Activated CD4-positive, alpha-beta T cell treated with anti-CD3 and anti-CD28 coated beads, Interleukin-2, amount 10 ng/mL, durations not matched to agents 7 days and 5 days (primary cell): Measurements from ENCODE around the gene LRRC7. TPM values are rescaled to one million over a fixed set of nuclear protein-coding genes. Genes with fewer than 3 reads are reported as not detected.

Experiments
- CTCF ChIA-PET: fragments of 350-600 bp; sonication (Branson Sonifier 250); formaldehyde crosslinking; loops from one replicate; lab custom pipeline; 2021; ENCODE audit warnings: antibody characterized with exemption; lab: Charles Lee
- POLR2A ChIA-PET: fragments of 350-600 bp; sonication (Branson Sonifier 250); formaldehyde crosslinking; loops from one replicate; lab custom pipeline; 2021; ENCODE audit warnings: antibody characterized with exemption; lab: Charles Lee
- DNase-seq: peaks from one replicate; pipeline ENCODE4 v3.0.0-alpha.2; 2020
- H3K27ac Mint-ChIP-seq: one replicate; pipeline ENCODE4 v1.8.0; 2021; ENCODE audit warnings: mild to moderate bottlenecking, moderate library complexity, mixed read lengths
- H3K27me3 Mint-ChIP-seq: one replicate; pipeline ENCODE4 v1.8.0; 2021; ENCODE audit warnings: mixed read lengths
- H3K36me3 Mint-ChIP-seq: one replicate; pipeline ENCODE4 v1.8.0; 2021; ENCODE audit warnings: low read depth, mixed read lengths
- H3K4me1 Mint-ChIP-seq: one replicate; pipeline ENCODE4 v1.8.0; 2021; ENCODE audit warnings: mixed read lengths
- H3K4me3 Mint-ChIP-seq: one replicate; pipeline ENCODE4 v1.8.0; 2021; ENCODE audit warnings: mild to moderate bottlenecking, moderate library complexity, mixed read lengths
- H3K9me3 Mint-ChIP-seq: one replicate; pipeline ENCODE4 v1.8.0; 2021; ENCODE audit warnings: mixed read lengths
- total RNA-seq, 2 experiments: library from RNA; stranded (reverse); gene quantifications; one replicate each; pipeline ENCODE4 v1.2.3, GENCODE V29; 2021

Gene LRRC7
- total RNA-seq, 2 experiments from 2014 or later = not detected

DNA sequence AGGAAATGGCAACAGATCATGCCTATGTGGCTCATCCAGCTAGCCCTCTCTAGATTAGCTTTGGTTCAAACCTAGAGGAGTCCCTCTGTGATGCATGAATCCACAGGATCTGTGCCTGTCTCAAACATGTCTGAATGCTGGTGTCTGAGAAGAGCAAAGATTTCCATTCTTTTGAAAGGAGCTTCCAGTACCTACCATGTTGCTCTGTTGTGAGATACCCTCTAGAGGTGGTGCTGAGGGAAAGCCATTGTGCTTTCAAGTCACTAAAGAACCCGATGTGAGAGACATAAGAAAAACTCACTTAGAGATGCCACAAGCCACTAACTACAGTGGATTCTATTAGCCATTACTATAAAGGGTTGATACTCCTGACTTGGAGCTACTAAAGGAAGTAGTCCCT lies 534.1 kb downstream of the LRRC7 start:
- Mint-ChIP-seq H3K4me3 (no peak overlapping the region), H3K9me3 (no peaks in the 10 kb centered on the region), H3K36me3 (no peaks in the 10 kb centered on the region), H3K27ac (no peak overlapping the region), H3K4me1 (no peaks in the 10 kb centered on the region), H3K27me3 (peaks cover 2% of the 10 kb centered on the region)
- no peak for DNase-seq
- POLR2A ChIA-PET = no interaction called here
- CTCF ChIA-PET = no interaction called here

DNA sequence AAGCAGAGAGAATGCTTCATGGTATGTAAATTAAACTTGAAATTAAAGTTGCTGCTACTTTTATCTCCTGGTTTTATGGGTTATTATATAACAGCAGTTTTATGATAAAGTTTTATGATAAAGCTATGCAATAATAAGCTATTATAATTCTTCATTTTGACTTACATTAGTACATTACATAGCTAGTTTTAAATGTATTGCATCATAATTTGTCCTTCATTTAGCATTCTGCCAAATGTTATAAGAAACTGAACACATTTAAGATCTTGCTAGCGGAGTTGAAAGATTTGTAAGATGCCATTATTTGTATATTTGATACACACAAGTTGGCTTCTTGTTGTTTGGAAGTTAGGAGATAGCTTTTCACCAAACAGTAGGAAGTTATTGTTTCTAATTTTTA lies 536.0 kb downstream of the LRRC7 start:
- H3K27ac Mint-ChIP-seq = no peak overlapping the region
- no peaks in the 10 kb centered on the region for H3K4me1 Mint-ChIP-seq
- H3K9me3 Mint-ChIP-seq = no peaks in the 10 kb centered on the region
- CTCF ChIA-PET = no interaction called here
- DNase-seq = no peak
- peaks cover 2% of the 10 kb centered on the region for H3K27me3 Mint-ChIP-seq
- POLR2A ChIA-PET = no interaction called here
- no peaks in the 10 kb centered on the region for H3K36me3 Mint-ChIP-seq
- no peak overlapping the region for H3K4me3 Mint-ChIP-seq

DNA sequence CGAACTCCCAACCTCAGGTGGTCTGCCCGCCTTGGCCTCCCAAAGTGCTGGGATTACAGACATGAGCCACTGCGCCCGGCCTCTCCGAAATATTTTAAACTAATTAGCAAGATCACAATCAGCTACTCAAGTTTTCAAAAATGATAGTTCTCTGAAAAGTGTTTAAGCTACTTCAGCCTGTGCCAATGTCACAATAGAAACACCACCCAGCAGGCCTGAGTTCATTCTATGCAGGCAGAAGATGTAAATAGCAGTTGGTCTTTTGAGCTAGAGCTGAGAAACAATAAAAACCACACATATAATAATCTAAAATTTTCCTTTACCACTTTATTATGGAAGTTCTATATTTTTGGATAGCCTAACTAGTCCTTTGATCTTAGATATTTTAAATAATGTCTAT lies 541.5 kb downstream of the LRRC7 start:
- POLR2A ChIA-PET = no interaction called here
- DNase-seq = no peak
- no peaks in the 10 kb centered on the region for H3K4me1 Mint-ChIP-seq
- H3K27me3 Mint-ChIP-seq = peaks cover 7% of the 10 kb centered on the region
- H3K4me3 Mint-ChIP-seq = no peak overlapping the region
- CTCF ChIA-PET = no interaction called here
- no peaks in the 10 kb centered on the region for H3K36me3 Mint-ChIP-seq
- H3K27ac Mint-ChIP-seq = no peak overlapping the region
- no peaks in the 10 kb centered on the region for H3K9me3 Mint-ChIP-seq

DNA sequence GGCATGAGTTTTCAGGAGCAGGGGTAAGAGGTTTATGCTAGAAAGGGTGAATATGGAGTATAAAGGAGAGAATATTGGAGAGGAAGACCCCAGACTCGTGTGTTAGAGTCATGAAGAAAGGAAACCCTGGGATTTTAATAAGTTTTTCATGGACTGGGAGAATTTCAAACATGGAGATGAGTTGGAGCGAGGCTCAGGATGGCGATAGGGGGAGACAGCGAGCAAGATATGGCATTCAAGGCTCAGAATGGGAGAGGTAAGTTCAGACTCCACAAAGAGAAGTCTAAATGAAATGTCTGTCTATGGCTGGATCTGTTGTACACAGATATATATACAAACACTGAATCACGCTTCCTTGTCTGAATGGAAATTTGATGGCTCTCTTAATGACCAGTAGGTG lies 545.1 kb downstream of the LRRC7 start:
- POLR2A ChIA-PET = no interaction called here
- no peaks in the 10 kb centered on the region for H3K4me1 Mint-ChIP-seq
- H3K27ac Mint-ChIP-seq = no peak overlapping the region
- DNase-seq = no peak
- CTCF ChIA-PET = no interaction called here
- no peak overlapping the region for H3K4me3 Mint-ChIP-seq
- no peaks in the 10 kb centered on the region for H3K36me3 Mint-ChIP-seq
- H3K9me3 Mint-ChIP-seq = no peaks in the 10 kb centered on the region
- peaks cover 12% of the 10 kb centered on the region for H3K27me3 Mint-ChIP-seq

DNA sequence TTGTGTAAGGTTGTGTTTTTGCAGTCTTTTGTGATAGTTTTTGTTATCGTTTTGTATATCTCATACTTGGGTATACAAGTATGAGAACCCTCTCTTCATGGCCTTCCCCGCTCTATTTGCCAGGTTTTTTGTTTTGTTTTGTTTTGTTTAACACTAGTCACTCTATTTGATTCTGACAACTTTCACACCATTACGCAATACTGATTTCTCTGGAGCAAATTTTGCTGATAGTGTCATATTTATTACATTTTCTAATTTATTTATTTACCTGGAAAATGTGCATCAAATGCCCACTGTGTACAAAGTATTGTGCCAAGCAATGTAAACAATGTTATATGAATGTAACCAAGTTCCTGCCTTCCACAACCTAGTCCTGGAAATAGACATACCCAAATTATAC lies 547.6 kb downstream of the LRRC7 start:
- Mint-ChIP-seq H3K4me3 (no peak overlapping the region), H3K9me3 (no peaks in the 10 kb centered on the region), H3K27ac (no peak overlapping the region), H3K27me3 (peaks cover 20% of the 10 kb centered on the region), H3K36me3 (no peaks in the 10 kb centered on the region), H3K4me1 (no peaks in the 10 kb centered on the region)
- POLR2A ChIA-PET = no interaction called here
- CTCF ChIA-PET = interaction anchor here (1.3 kb wide), 1 partner anchor 15 kb away, joined by 3 read pairs; no protein-coding TSS in a partner anchor
- DNase-seq = no peak

DNA sequence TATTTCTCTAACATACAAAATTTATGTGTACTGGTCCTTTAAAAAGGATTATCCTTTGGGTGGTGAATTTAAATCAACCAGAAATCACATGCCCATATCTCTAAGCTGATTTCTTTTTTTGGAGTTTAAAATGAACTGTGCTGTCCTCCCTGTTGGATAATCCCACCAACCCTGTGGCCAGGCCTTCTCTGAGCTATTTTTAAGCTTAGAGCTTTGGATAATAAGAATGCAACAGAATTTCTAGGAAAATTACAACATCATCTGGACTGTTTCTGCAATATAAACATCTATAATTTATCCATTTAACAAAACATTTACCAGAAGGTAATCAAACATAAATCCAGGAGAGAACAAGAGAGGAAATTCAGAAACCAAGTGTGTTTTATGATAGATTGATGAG lies 549.3 kb downstream of the LRRC7 start:
- ChIA-PET CTCF (interaction anchor here (0.6 kb wide), 1 partner anchor 889 kb away, joined by 3 read pairs; no protein-coding TSS in a partner anchor), POLR2A (no interaction called here)
- H3K36me3 Mint-ChIP-seq = no peaks in the 10 kb centered on the region
- peaks cover 25% of the 10 kb centered on the region for H3K27me3 Mint-ChIP-seq
- no peak for DNase-seq
- H3K4me1 Mint-ChIP-seq = no peaks in the 10 kb centered on the region
- H3K27ac Mint-ChIP-seq = no peak overlapping the region
- no peak overlapping the region for H3K4me3 Mint-ChIP-seq
- H3K9me3 Mint-ChIP-seq = no peaks in the 10 kb centered on the region

DNA sequence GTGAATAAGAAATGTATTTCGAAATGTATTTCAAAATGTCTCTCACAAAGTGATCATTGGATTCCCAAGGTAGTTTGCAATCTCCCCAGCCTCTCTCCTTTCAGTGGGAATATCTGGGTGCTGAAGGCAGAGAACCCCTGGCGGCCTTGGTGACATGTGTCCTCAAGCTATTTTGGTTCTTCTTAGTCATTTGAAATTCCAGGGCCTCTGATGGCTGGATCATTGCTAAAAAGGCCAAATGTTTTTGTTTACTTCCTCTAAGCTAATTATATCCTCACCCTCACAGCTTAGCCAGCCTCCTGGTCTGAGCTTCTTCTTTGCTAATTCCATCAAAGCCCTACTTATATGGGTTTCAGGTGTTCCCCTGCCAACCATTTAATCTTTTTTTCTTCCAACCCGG lies 566.4 kb downstream of the LRRC7 start:
- Mint-ChIP-seq H3K4me3 (no peak overlapping the region), H3K27me3 (peaks cover 20% of the 10 kb centered on the region), H3K9me3 (no peaks in the 10 kb centered on the region), H3K4me1 (peaks cover 5% of the 10 kb centered on the region), H3K36me3 (no peaks in the 10 kb centered on the region), H3K27ac (no peak overlapping the region)
- POLR2A ChIA-PET = no interaction called here
- no peak for DNase-seq
- CTCF ChIA-PET = interaction anchor here (0.6 to 0.8 kb wide), 3 partner anchors 9 to 75 kb away, joined by 3 read pairs; no protein-coding TSS in a partner anchor

DNA sequence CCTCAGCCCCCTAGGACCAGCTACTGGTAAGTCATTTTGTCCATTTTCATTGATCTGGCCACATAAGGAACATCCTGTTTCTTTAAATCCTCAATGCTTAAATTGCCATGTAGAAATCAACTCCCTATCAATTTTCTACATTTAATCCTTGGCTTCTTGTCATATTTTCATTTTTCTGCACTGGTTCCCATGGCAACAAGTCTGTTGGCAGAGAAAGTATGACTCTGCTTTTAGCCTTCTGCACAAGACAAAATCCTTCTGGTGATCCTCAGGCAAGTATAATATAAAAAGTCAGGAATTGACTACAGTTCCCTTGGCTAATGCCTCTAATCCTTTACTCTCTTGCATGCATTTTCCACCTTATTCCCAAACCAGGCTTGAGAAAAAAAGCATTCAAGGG lies 572.6 kb downstream of the LRRC7 start:
- no peak overlapping the region for H3K27ac Mint-ChIP-seq
- no peaks in the 10 kb centered on the region for H3K36me3 Mint-ChIP-seq
- H3K27me3 Mint-ChIP-seq = peaks cover 2% of the 10 kb centered on the region
- DNase-seq = no peak
- H3K4me1 Mint-ChIP-seq = no peaks in the 10 kb centered on the region
- POLR2A ChIA-PET = no interaction called here
- H3K4me3 Mint-ChIP-seq = no peak overlapping the region
- CTCF ChIA-PET = interaction anchor here (0.8 kb wide), 1 partner anchor 11 kb away, joined by 3 read pairs; no protein-coding TSS in a partner anchor
- H3K9me3 Mint-ChIP-seq = no peaks in the 10 kb centered on the region

DNA sequence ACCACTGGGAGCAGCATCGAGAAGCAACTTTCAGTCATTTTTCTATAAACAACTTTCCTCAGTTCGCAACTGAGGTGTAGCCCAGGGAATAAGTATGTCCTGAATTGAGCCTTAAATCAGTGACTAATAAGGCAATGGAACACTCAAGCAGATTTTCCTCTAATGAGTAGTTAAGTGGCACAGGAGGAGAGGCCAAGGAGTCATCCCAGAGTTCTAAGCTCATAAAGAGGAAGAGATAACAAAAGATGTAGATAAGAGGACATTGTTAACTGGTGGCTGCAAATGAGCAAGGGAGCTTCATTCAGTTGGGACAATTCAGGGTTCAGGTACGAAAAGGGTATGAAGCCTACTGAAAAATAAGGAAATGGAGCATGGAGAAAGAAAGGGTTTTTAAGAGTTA lies 573.2 kb downstream of the LRRC7 start:
- CTCF ChIA-PET = interaction anchor here (0.8 to 0.9 kb wide), 2 partner anchors 11 to 19 kb away, joined by 3 read pairs; no protein-coding TSS in a partner anchor
- POLR2A ChIA-PET = no interaction called here
- H3K27ac Mint-ChIP-seq = no peak overlapping the region
- no peaks in the 10 kb centered on the region for H3K27me3 Mint-ChIP-seq
- H3K4me3 Mint-ChIP-seq = no peak overlapping the region
- no peaks in the 10 kb centered on the region for H3K9me3 Mint-ChIP-seq
- no peaks in the 10 kb centered on the region for H3K4me1 Mint-ChIP-seq
- no peak for DNase-seq
- no peaks in the 10 kb centered on the region for H3K36me3 Mint-ChIP-seq

DNA sequence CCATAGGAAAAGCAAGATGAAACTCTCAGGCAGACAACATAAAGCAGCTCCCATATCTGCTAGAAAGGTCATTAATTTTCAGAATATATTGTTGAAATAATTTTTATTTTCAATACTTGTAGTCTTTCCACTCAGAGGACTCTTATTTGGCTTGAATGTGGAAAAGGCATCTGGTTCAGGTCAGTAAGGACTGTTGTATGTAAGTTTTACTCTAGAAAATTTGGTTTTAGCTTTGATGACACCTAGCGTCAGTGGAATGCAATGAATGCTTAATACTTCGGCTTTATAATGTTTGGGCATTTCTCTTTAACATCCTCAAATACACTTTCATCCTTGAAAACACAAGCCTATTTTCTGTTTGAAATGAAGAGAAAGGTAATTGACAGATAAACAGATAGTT lies 574.4 kb downstream of the LRRC7 start:
- Mint-ChIP-seq H3K4me1 (no peaks in the 10 kb centered on the region), H3K9me3 (no peaks in the 10 kb centered on the region), H3K4me3 (no peak overlapping the region), H3K27me3 (no peaks in the 10 kb centered on the region), H3K36me3 (no peaks in the 10 kb centered on the region), H3K27ac (no peak overlapping the region)
- POLR2A ChIA-PET = no interaction called here
- no peak for DNase-seq
- CTCF ChIA-PET = no interaction called here

DNA sequence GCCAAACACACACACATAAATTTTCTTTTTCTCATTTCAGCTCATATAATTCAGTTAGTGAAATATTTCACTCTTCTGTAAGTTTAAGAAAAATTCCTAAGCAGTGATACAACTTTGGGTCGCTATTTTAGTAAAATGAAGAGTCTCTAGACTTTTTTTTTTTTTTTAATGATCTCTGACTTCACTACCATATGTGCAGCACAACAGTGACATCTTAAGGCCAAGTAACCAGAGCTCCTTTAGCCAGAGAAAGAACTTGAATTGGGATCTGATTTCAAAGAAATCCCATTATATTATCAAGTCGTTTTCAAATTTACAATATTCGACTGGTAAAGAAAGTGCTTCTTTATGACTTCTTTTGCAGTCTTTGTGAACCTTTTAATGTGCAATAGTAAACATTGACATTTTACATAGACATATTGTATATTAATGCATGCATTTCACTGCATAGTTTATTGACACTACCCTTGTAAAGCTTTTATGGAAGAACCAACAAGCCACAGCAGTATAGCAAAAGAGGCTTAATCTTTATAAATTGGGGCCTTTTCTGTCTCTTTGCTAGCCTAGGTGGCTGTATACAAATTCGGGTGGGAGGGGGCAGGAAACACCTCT lies 575.4 kb downstream of the LRRC7 start:
- POLR2A ChIA-PET = no interaction called here
- H3K36me3 Mint-ChIP-seq = peaks cover 2% of the 10 kb centered on the region
- CTCF ChIA-PET = interaction anchor here (0.6 to 0.7 kb wide), 2 partner anchors 9 to 420 kb away, joined by 3 read pairs; no protein-coding TSS in a partner anchor
- no peak overlapping the region for H3K4me3 Mint-ChIP-seq
- H3K27ac Mint-ChIP-seq = no peak overlapping the region
- no peaks in the 10 kb centered on the region for H3K9me3 Mint-ChIP-seq
- no peaks in the 10 kb centered on the region for H3K4me1 Mint-ChIP-seq
- no peak for DNase-seq
- H3K27me3 Mint-ChIP-seq = no peaks in the 10 kb centered on the region

DNA sequence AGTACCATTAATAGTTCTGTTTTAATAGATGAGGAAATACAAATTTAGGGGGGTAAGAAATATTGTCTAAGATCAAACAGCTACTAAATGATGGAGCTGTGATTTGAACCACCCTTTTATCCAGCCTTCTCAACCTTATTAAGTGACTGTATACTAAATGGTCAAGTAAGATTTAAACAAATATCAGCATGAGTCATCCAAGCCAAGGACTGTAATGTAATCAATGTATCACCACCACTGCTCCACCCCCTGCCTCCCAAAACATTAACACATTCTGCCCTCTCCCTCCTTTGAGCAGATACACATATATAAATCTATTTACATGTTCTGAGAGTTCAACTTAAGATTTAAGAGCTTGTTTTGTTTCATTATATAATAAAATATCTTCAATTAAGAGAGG lies 578.8 kb downstream of the LRRC7 start:
- Mint-ChIP-seq H3K27ac (no peak overlapping the region), H3K4me3 (no peak overlapping the region), H3K4me1 (no peaks in the 10 kb centered on the region), H3K9me3 (no peaks in the 10 kb centered on the region), H3K36me3 (peaks cover 6% of the 10 kb centered on the region), H3K27me3 (no peaks in the 10 kb centered on the region)
- POLR2A ChIA-PET = no interaction called here
- DNase-seq = no peak
- CTCF ChIA-PET = no interaction called here

DNA sequence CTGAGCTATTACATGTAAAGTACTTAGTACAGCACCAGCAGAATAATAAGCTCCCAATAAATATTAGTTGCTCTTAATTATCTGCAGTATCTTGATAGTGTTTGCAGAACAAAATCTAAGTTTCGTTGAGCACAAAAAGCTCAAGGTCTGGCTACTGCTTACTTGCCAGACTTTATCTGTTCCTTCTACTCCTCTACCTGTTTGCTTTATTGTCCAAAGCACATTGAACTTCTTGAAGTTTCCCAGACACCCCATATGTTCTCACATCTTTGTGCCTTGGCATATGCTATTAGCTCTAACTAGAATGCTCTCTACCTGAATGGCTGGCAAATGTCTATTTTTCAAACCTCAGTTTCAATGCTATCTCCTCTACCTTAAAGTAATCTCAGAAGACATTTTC lies 582.7 kb downstream of the LRRC7 start:
- POLR2A ChIA-PET = no interaction called here
- Mint-ChIP-seq H3K36me3 (peaks cover 10% of the 10 kb centered on the region), H3K4me1 (no peaks in the 10 kb centered on the region), H3K9me3 (no peaks in the 10 kb centered on the region), H3K27ac (no peak overlapping the region), H3K4me3 (no peak overlapping the region), H3K27me3 (no peaks in the 10 kb centered on the region)
- no peak for DNase-seq
- CTCF ChIA-PET = interaction anchor here (1.6 kb wide), 1 partner anchor 27 kb away, joined by 3 read pairs; no protein-coding TSS in a partner anchor

DNA sequence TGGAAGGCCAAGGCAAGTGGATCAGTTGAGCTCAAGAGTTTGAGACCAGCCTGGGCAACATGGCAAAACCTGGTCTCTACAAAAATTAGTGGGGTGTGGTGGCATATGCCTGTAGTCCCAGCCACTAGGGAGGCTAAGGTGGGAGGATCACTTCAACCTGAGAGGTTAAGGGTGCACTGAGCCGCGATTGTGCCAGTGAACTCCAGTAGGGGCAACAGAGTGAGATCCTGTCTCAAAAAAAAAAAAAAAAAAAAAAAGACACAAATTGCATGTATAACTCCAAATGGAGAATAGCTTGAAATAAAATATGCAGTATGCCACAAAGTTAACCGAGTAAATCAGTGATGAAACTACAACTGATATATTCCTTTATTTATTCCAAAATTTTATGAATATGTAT lies 586.0 kb downstream of the LRRC7 start:
- H3K9me3 Mint-ChIP-seq = no peaks in the 10 kb centered on the region
- ChIA-PET CTCF (interaction anchor here (0.6 kb wide), 2 partner anchors 20 to 57 kb away, joined by 3 to 5 read pairs; no protein-coding TSS in a partner anchor), POLR2A (no interaction called here)
- H3K4me3 Mint-ChIP-seq = no peak overlapping the region
- no peaks in the 10 kb centered on the region for H3K27me3 Mint-ChIP-seq
- DNase-seq = no peak
- no peaks in the 10 kb centered on the region for H3K4me1 Mint-ChIP-seq
- no peak overlapping the region for H3K27ac Mint-ChIP-seq
- H3K36me3 Mint-ChIP-seq = peaks cover 8% of the 10 kb centered on the region
